GM12878 (cell line): ENCODE results near the gene CENATAC. TPM values are rescaled to one million over a fixed set of nuclear protein-coding genes. Genes with fewer than 3 reads are reported as not detected.
"Not testable (repeated sequence)": the region's sequence is repeated elsewhere in the genome, so short reads cannot be mapped to it uniquely, and the experiment has no call there.

Source experiments
- ATAC-seq: fragments of 200-7000 bp; cut with Tn5 transposase; 3 replicates; pipeline ENCODE4 v1.9.1; 2020; ENCODE audit warnings: mild to moderate bottlenecking, moderate library complexity
- BruUV-seq: library from RNA; stranded (reverse); fragments of 400-500 nt; replicated peaks from 2 replicates; lab custom pipeline; 2021; lab: Mats Ljungman, UMichigan
- CTCF ChIA-PET: fragments of 300-600 bp; sonication (Branson Sonifier 250); formaldehyde crosslinking; extraction: SDS; loops from one replicate; lab custom pipeline; 2021; ENCODE audit warnings: inconsistent platforms; lab: Yijun Ruan, JAX
- POLR2A ChIA-PET: fragments of 350-600 bp; formaldehyde crosslinking; extraction: SDS; loops from one replicate; lab custom pipeline; 2021; ENCODE audit warnings: inconsistent platforms; lab: Charles Lee
- RAD21 ChIA-PET: fragments of 300-600 bp; sonication (Branson Sonifier 250); formaldehyde crosslinking; loops from one replicate; lab custom pipeline; 2023; ENCODE audit warnings: antibody characterized with exemption; ENCODE audit not compliant: unreplicated experiment; lab: Charles Lee
- SMC1A ChIA-PET: fragments of 300-600 bp; sonication (Branson Sonifier 250); formaldehyde crosslinking; loops from one replicate; lab custom pipeline; 2023; ENCODE audit not compliant: unreplicated experiment, uncharacterized antibody; lab: Charles Lee
- DNase-seq: peaks from one replicate; pipeline ENCODE4 v3.0.0-alpha.2; 2011; ENCODE audit warnings: low read depth, low spot score
- FAIRE-seq: peaks from 3 replicates; lab custom pipeline; 2011; peaks lifted over from hg19 to GRCh38; lab: Jason Lieb, UNC
- H2AFZ ChIP-seq: 2 replicates; pipeline ENCODE4 v1.6.0; 2011; ENCODE audit warnings: low read depth, low read length, control low read depth; ENCODE audit not compliant: control insufficient read depth
- H3K27ac ChIP-seq: 2 replicates; pipeline ENCODE4 v1.5.1; 2011; ENCODE audit warnings: control low read depth; ENCODE audit not compliant: control insufficient read depth, insufficient read depth
- H3K27me3 ChIP-seq, 2 experiments: replicated peaks in 1 of 2; 2 replicates each; pipeline versions ENCODE4 v1.6.0 to v1.6.1; 2011; ENCODE audit warnings: low read length in 1 of 2; ENCODE audit not compliant: control insufficient read depth in 2 of 2, insufficient read depth in 2 of 2
- H3K36me3 ChIP-seq, 2 experiments: 2 replicates each; pipeline ENCODE4 v1.5.1; 2011; ENCODE audit warnings: low read length in 1 of 2; ENCODE audit not compliant: control insufficient read depth in 2 of 2, insufficient read depth in 2 of 2
- H3K4me1 ChIP-seq: 2 replicates; pipeline ENCODE4 v1.6.1; 2011; ENCODE audit warnings: mild to moderate bottlenecking, low read length, moderate library complexity, mixed read lengths; ENCODE audit not compliant: control insufficient read depth, insufficient read depth
- H3K4me2 ChIP-seq: 2 replicates; pipeline ENCODE4 v1.6.0; 2011; ENCODE audit warnings: control low read depth; ENCODE audit not compliant: control insufficient read depth, insufficient read depth
- H3K4me3 ChIP-seq: fragments of 200-600 bp; sonication (generic); 2 replicates; pipeline ENCODE4 v1.5.1; 2016
- H3K79me2 ChIP-seq: 2 replicates; pipeline ENCODE4 v1.6.0; 2011; ENCODE audit warnings: low read length; ENCODE audit not compliant: control insufficient read depth, insufficient read depth
- H3K9ac ChIP-seq: 2 replicates; pipeline ENCODE4 v1.8.0; 2011; ENCODE audit warnings: low read length, control low read depth, mixed read lengths; ENCODE audit not compliant: control insufficient read depth, insufficient read depth
- H3K9me3 ChIP-seq: replicated peaks from 3 replicates; pipeline ENCODE4 v1.5.1; 2011; ENCODE audit warnings: mild to moderate bottlenecking, low read length; ENCODE audit not compliant: control insufficient read depth, insufficient read depth
- H4K20me1 ChIP-seq: 2 replicates; pipeline ENCODE4 v1.6.0; 2011; ENCODE audit not compliant: control insufficient read depth, insufficient read depth
- GATAD2B ChIP-seq: fragments of 450-650 bp; conservative IDR thresholded peaks from 2 replicates; pipeline ENCODE4 v1.6.1; 2017; ENCODE audit warnings: low read depth, mild to moderate bottlenecking, moderate library complexity
- MXI1 ChIP-seq: fragments of 150-350 bp; IDR thresholded peaks from 2 replicates; pipeline ENCODE4 v1.6.1; 2011; ENCODE audit warnings: low read depth, mild to moderate bottlenecking, inconsistent platforms, low read length, improper control_type of control experiment
- NFYB ChIP-seq: IDR thresholded peaks from 2 replicates; pipeline ENCODE4 v1.6.1; 2011; ENCODE audit warnings: low read depth, mild to moderate bottlenecking, low read length, improper control_type of control experiment, moderate library complexity; ENCODE audit not compliant: insufficient read depth
- SIN3A ChIP-seq: IDR thresholded peaks from 2 replicates; pipeline ENCODE4 v1.6.1; 2012; ENCODE audit warnings: low read depth, low read length, improper control_type of control experiment
- YY1 ChIP-seq: IDR thresholded peaks from 2 replicates; pipeline ENCODE4 v1.6.1; 2011; ENCODE audit warnings: low read depth, mild to moderate bottlenecking, low read length
- WGBS: methylation state at CpG from one replicate; pipeline ENCODE4 v1.1.6; 2016; ENCODE audit warnings: low lambda C conversion rate; ENCODE audit not compliant: insufficient replicate concordance, insufficient coverage; ENCODE audit errors: missing lambda C conversion rate; 5-methylcytosine and 5-hydroxymethylcytosine counted together
- in situ Hi-C: fragments of 300-500 bp; cut with MboI; formaldehyde crosslinking; loops from 9 replicates; pipeline ENCODE4 v1.14.3; 2018; ENCODE audit warnings: mixed read lengths
- intact Hi-C: fragments of 100-400 bp; cut with micrococcal nuclease; formaldehyde crosslinking; loops from one replicate; pipeline ENCODE4 v1.14.2; 2022; ENCODE audit not compliant: unreplicated experiment
- polyA plus RNA-seq, 11 experiments: library from polyadenylated mRNA; depleted of rRNA in 4 of 11; unstranded in 6 of 11; stranded (reverse) in 5 of 11; fragments of >200 nt; fragmentation: Nextera tagmentation in 4 of 11; fragmentation: Illumina TruSeq in 1 of 11; extraction: Ambion mirVana in 4 of 11; extraction: Trizol in 1 of 11; gene quantifications; 1 replicate in 1 of 11; 2 replicates in 10 of 11; pipeline versions ENCODE4 v1.2.1 to v1.2.3, GENCODE V29; 2011 to 2016; ENCODE audit warnings: inconsistent platforms in 2 of 11, missing spikeins in 2 of 11, low read depth in 1 of 11
- total RNA-seq, 4 experiments: library from RNA; depleted of rRNA in 3 of 4; stranded (reverse); fragments of >200 nt in 3 of 4; fragmentation: Illumina TruSeq in 1 of 4; extraction: Trizol in 1 of 4; gene quantifications; 2 replicates each; pipeline versions ENCODE4 v1.2.1 to v1.2.3, GENCODE V29; 2013 to 2021

The CENATAC gene
- total and polyA plus RNA-seq, 10 of the 15 experiments (the other 5 are each of a cell fraction or from before 2014, with no cell fraction given) = 4.8 to 37.1 (median 24.1) TPM

- no peaks in the 10 kb centered on the region for H3K79me2 ChIP-seq
- H3K27me3 ChIP-seq = no peaks in the 10 kb centered on the region
- H2AFZ ChIP-seq = no peak overlapping the region
- no peaks in the 10 kb centered on the region for H3K9me3 ChIP-seq
- SMC1A ChIA-PET = interaction anchor here (0.6 to 1.1 kb wide), 4 partner anchors 13 to 128 kb away, joined by 3 to 4 read pairs (median 3); partner anchors contain the start of gene VPS11
- CTCF ChIA-PET = interaction anchor here (0.5 to 0.9 kb wide), 2 partner anchors 18 to 28 kb away, joined by 3 read pairs; no protein-coding TSS in a partner anchor
- BruUV-seq = no TSS peak
- no peak for DNase-seq
- RAD21 ChIA-PET = interaction anchor here (1.5 kb wide), 1 partner anchor 13 kb away, joined by 3 read pairs; no protein-coding TSS in a partner anchor
- no peak for FAIRE-seq
- TF ChIP-seq YY1 (no peak), NFYB (no peak), SIN3A (no peak), GATAD2B (no peak), MXI1 (no peak)
- TF ChIP-seq, all 136 proteins: peak for 0
- no peak overlapping the region for H3K9ac ChIP-seq
- H3K36me3 ChIP-seq = no peaks in the 10 kb centered on the region
- POLR2A ChIA-PET = interaction anchor here (0.5 to 1.9 kb wide), 2 partner anchors 12 to 22 kb away, joined by 3 to 7 read pairs; no protein-coding TSS in a partner anchor
- in situ Hi-C loops = no loop called here
- H3K27ac ChIP-seq = no peak overlapping the region
- intact Hi-C loops = no loop called here
- no peaks in the 10 kb centered on the region for H4K20me1 ChIP-seq
- no peak overlapping the region for H3K4me3 ChIP-seq
- H3K4me1 ChIP-seq = no peaks in the 10 kb centered on the region
- no peak for ATAC-seq
- no peak overlapping the region for H3K4me2 ChIP-seq
- 80% methylated on average over 5 of the region's 5 CpGs for WGBS
These were observed 40.9 kb downstream of the CENATAC start for GRCh38 chr11:119038884-119039283.

- H3K36me3 ChIP-seq, H3K4me1 ChIP-seq, H4K20me1 ChIP-seq, intact Hi-C loops, in situ Hi-C loops, H3K4me2 ChIP-seq, RAD21 ChIA-PET, H3K9me3 ChIP-seq, H3K79me2 ChIP-seq, ATAC-seq, H3K4me3 ChIP-seq, H3K27ac ChIP-seq, BruUV-seq, FAIRE-seq, DNase-seq, H3K9ac ChIP-seq, H2AFZ ChIP-seq, H3K27me3 ChIP-seq: not testable (repeated sequence)
- ChIA-PET POLR2A (interaction anchor here (0.5 to 1.9 kb wide), 2 partner anchors 12 to 22 kb away, joined by 3 to 7 read pairs; no protein-coding TSS in a partner anchor), CTCF (interaction anchor here (0.5 kb wide), 1 partner anchor 28 kb away, joined by 3 read pairs; no protein-coding TSS in a partner anchor), SMC1A (interaction anchor here (0.6 kb wide), 1 partner anchor 129 kb away, joined by 3 read pairs; no protein-coding TSS in a partner anchor)
- WGBS = 10% methylated on average over 9 of the region's 11 CpGs
These were observed 41.5 kb downstream of the CENATAC start for GRCh38 chr11:119039471-119039870.
